Activated gamma-delta T cell treated with Interleukin-2 at 50 U/mL for 16 hours (primary cell): ENCODE data around the gene FBXO42.
"Not testable (repeated sequence)": the region's sequence is repeated elsewhere in the genome, so short reads cannot be mapped to it uniquely, and the experiment has no call there.

Experiments
- DNase-seq: peaks from one replicate; pipeline ENCODE4 v3.0.0-alpha.2; 2020

The FBXO42 gene

DNA sequence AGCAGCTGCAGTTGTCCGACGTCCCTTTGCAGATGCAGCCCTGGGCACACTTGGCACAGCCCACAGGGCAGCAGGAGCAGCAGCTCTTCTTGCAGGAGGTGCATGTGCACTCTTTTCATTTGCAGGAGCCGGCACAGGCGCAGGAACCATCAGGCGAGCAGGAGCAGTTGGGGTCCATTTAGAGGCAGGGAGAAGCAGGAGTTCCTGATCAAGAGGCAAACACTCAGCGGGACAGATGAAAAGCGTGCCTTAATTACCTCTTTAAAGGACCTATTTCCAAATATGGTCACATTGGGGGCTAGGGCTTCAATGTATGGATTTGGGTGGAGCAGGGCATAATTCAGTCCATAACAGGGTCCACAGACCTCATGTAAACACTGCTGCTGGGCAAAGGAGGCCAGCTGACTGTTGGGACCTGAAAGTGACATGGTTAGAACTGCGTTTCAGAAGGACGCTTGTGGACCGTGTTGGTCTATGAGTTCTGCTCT lies 111.0 kb downstream of the FBXO42 start:
- DNase-seq, result no peak

DNA sequence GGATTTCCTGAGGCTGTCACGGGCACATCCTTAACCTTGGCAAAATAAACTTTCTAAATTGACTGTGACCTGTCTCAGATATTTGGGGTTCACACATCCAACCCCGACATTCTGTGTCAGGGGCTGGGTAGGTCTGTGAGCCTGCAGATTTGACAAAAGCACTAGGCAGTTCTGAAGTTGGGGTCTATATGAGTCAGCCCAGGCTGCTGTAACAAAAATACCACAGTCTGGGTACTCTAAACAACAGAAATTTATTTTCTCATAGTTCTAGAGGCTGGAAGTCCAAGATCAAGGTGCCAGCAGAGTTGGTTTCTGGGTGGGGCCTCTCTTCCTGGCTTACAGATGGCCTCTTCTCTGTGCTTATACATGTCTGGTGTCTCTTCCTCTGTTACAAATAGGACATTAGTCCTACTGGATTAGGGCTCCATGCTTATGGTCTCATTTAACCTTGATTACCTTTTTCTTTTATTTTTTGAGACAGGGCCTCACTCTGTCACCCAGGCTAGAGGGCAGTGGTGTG lies 112.2 kb downstream of the FBXO42 start:
- DNase-seq, result no peak

DNA sequence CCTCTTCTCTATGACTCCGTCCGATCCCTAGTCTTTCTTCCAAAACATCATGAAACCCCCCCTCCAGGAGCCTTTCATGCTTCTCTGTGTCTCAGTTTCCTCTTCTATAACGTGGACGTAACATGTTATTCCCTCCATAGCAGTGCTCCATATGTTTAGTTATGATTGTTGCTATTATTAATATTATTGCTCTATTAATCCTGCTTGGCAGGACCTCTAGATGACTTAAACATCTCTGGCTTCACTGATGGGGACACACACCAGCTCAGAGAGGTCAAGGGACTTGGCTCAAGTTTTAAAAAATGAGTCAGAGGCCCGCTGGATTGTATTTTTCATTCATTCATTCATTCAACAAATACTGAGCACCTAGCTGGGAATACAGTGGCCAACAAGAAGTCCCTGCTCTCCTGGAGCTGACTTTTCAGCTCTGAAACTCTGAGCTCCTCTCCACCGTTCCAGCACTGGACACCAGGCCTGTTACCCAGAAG lies 114.9 kb downstream of the FBXO42 start:
- no peak for DNase-seq

DNA sequence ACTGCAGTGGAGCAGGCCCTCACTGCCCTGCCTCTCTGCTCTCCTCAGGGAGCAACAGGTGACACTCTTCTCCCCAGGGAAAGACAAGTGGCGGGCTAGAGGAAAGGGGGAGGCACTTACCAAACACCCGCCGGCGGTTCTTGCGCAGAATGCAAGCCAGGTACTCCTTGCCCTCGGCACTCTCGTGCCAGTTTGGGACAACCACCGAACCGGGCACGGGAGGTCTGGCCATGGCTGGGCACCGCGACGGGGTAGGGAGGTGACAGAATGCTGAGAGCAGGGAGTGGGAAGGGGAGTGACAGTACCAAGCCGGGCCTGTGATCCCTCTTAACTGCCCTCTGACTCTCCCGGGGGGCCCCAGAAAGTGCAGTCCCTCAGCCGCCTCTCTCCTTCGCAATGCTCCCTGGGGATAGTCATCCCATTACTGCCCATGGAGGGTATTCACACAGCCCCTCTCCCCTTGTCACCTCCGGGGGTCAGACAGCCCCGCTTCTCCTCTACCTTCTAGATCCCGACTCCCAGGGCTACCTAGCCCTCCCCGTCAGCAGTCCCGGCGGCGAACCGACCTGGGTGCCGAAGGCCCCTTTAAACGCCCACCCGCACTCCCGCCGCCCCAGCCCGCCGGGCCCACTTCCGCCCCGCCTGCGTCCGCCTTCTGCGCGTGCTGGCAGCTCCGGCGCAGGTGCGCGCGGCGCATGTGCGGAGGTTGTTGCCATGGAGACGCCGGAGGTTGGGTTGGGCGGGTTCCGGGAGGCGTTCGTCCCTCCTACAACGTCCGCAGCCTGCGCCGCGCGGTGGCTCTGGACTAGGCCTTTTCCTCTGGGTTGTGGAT lies 115.6 kb downstream of the FBXO42 start, which contains the start of gene CPLANE2:
TSS of gene CPLANE2 (minus strand) at position 673 of the 832 bp plus-strand sequence. CDS start at position 232, 441 bp downstream.
- DNase-seq, result peak; percentile 95

DNA sequence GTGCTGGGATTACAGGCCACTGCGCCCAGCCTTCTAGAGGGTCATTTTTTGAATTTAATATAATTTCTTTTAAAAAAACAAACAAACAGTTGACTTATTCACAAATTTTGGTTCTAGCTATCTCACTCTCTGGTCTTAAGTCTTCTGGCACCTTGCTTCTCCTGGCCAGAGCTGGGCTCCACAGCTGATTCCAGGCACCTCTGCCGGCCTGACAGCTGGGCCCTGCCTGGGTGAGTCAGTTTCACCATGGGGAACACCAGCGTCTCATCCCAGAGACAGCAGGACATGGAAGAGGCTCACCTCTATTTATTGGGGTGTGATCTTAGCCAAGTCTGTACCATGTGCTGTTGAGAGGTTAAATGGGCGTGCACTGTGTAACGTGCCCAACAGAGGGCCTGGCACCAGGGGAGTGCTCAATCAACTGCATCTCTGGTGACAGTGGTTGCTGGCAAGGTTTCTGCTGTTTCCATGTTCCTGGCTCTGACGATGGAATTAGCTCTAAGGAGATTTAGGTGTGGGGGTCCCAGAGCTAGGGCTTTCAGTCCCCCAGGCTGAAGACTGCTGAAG lies 116.3 kb downstream of the FBXO42 start:
- DNase-seq, result peak; percentile 41

DNA sequence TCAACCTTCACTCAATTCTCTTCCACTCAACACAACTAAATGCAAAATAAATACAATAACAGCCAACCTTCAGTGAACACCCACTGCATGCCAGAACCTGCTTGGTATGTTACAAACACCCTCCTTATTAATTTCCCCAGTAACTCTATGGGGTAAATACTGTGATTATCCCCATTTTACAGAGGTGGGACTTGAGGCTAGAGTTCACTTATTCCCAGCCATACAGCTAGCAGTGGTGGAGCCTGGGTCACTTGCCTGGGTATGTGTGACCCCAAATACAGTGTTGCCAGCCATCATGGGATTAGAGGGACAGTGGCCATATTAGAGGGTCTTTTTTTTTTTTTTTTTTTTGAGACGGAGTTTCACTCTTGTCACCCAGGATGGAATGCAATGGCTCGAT lies 116.9 kb downstream of the FBXO42 start:
- DNase-seq, result no peak

DNA sequence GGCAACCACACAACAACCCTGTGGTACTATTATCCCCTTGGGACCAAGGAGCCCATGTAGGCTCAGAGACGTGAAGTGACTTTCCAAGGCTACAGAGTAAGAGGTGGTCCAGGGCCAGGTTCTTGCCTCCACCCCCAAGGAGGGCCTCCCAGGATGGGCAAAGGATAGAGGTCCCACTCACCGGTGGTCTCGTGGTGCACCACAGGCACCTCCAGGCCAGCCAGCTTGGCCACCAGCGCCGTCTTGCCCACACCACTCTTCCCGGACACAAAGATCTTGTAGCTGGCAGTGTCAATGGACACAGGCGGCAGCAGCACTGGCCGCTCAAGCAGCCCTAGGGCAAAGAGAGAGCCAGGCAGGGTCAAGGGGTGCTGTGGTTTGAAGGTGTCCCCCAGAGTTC lies 118.8 kb downstream of the FBXO42 start:
- no peak for DNase-seq

DNA sequence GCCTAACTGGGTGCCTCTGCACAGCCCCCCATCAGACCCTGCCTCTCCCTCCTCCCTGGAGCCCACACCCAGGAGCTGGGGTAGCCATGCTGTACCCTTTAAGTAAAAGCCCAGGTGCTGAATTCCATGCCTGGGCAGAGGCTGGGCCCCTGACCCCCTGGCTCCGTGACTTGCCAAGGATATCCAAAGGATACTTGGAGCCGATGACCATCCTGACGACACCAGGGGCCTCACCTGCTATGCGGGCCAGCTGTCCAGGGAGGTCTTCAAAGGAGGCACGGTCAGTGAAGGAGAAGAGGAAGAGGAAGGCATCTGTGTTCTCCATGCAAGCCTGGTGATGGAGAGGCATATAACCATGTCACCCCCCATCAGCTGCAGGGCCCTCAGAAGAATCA lies 120.0 kb downstream of the FBXO42 start:
- DNase-seq, result no peak

DNA sequence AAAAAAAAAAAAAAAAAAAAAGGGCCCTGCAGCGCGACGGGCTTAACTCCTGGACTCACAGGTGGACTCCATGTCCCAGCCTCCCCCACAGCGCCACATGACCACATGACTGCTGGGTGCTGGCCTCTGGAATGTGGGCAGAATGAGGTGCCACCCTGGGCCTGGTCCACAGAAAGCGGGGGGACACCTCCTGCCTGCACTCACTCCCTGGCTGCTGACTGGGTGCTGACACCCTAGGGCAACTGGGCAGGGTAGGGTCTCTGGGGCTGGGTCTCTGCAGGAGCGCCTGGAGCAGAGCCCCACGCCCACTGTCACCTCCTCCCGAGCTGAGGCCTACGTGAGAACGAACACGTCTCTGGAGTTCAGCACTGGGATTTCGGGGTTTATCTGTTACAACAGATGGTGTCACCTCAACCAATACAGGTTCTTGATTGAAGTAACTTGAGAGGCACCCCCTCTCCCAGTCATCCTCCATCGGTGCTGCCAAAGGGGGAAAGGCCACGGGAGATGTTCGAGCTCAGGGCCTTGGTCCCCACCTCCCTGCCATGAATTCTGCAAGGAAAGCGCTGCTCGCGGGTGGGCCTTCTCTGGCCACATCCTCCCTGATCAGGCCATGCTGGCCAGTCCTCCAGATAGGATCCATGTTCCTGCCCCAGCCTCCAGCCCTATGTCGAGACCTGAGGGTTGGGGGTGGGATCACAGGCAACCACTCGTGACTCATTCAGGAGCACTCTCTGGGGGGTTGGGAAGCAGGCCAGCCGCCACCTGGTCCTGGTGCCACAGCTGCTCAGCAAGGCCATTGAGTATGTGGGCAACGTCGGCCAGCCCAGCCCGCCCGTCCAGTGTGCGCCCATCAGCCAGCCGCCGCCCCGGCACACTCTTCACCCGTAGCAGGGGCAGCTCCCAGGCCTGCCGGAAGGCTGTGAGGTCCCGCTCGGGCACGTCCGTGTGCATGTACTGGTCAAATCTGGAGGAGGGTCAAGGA lies 120.7 kb downstream of the FBXO42 start:
- DNase-seq, result no peak

DNA sequence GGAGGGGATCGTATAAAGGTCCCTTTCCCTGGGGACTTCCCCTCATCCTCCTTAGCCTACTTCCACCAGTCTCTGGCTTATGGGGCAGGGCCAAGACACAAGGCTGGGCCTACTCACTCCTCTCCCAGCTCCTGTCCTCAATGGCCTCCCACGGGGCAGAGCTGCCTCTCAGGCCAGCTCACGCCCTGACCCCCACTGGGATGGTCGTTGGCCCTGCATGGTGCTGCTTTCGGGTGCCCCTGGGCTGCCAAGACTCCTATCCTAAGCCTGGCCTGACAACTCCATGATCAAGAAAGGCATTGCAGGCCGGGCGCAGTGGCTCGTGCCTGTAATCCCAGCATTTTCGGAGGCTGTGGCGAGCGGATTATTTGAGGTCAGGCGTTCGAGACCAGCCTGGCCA lies 121.5 kb downstream of the FBXO42 start:
- DNase-seq, result no peak

DNA sequence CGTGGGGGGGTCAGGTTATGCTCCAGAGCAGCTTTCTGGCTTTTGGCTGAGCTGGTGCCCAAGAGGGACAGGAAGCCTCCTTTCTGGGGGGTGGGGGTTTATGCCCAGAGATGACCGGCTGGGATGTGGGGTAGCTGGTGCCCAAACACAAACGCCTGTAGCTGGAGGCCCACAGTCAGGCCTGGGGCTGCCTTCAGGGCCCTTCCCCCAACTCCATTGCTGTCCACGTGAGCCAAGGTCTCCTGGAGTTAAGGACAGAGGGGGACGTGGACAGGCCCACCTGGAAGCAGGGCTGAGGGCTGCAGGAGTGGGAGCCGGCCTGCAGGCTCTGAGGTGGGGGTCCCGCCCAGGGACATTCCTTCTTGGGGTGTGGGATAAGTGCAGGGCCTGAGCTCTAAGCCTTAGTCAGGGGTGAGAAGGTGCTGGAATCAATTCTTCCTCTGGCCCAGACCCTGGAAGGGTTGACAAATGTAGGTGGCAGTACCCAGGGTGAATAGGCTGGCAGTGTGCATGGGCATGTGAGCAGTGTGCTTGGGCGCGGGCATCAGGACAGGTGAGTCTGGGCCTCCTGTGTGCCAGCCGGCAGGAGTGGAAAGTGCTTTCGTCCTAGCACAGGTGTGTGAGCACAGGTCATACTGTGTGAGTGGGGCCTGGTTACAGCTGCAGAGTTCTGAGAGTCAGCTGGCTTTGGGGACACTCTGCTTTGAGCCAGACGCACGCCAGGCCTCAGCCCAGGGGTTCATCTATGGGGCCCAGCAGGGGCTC lies 122.1 kb downstream of the FBXO42 start:
- DNase-seq, result no peak

DNA sequence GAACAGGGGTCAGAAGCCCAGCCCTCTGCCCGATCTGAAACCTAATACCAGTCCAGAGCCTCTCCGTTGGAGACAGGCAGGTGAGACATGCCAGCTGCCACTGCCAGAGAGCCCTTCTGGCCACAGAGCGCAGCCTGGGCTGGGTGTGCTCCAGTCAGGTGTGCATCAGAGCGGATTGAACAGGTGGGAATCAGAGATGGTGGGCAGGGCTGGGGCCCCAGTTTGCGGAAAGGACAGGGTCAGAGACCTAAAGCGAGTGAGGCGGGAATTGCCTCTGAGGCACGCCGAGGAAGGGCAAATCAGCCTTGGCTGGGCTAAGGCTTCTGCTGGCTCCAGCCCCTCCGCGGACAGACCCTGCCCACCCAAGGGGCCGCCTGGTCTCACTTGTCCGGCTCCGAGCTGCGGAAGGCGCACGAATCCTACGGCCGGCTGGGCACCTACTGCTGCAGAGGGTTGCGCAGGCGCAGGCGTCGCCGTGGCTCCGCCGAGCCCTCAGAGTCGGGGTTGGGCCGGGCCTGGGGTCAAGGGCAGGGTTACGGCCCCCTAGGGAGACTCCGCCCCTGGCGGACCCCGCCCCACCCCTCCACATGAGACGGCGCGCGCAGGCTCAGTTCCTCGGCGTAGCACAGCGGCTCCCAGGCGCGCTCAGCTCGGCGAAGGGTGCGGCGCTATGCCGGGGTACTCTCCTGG lies 125.6 kb downstream of the FBXO42 start:
- no peak for DNase-seq

DNA sequence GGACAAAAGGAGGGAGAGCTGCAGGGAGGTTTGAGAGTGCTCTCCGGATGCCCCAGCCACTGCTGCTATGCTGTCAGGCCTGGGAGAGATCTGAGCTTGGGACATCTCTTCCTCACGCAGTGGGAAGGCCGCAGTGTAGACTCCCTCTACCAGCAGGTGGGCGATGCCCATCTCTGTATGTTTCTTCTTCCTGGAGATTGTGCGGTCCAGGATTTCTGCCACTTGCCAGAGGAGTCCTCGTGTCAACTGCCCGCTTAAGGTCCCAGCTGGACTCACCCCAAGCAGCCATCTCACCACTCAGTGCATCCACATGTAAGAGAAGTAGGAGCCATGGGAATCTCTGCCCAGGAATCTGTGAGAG lies 126.2 kb downstream of the FBXO42 start:
- DNase-seq, result no peak

DNA sequence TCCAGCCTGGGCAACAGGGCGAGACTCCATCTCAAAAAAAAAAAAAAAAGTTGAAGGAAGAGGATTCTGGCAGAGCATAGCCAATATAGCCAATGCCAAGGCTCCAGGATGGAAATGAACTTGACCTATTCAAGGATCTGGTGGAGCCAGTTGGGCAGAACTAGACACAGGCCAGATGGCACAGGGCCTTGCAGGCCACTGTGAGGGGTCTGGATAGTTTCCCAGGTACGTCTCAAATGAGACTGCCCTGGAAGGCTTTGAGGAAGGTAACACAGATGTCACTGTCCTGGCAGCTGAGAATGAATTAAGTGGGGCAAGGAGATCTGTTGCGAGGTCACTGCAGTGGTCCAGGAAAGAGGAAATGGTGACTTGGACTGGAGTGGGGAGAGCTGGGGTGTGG lies 127.8 kb downstream of the FBXO42 start:
- DNase-seq, result no peak

DNA sequence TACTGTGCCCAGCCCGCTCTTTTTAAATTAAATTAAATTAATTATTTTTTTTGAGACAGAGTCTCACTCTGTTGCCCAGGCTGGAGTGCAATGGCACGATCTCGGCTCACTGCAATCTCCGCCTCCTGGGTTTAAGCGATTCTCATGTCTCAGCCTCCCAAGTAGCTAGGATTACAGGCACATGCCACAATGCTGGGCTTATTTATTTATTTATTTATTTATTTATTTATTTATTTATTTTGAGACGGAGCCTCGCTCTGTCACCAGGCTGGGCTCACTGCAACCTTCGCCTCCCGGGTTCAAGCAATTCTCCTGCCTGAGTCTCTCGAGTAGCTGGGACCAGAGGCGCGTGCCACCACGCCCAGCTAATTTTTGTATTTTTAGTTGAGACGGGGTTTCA lies 129.6 kb downstream of the FBXO42 start:
- not testable (repeated sequence) for DNase-seq

DNA sequence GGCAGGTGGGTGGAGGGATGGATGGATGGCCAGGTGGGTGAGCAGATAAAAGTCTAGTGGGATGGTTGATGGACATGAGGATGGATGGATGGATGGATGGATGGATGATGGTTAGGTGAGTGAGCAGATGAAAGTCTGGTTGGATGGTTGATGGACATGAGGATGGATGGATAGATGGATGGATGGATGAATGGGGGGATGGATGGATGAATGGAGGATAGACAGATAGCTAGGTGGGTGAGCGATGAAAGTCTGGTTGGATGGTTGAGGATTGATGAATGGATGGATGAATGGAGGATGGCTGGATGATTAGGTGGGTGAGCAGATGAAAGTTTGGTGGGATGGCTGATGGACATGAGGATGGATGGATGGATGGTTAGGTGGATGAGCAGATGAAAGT lies 130.8 kb downstream of the FBXO42 start:
- DNase-seq, result no peak

DNA sequence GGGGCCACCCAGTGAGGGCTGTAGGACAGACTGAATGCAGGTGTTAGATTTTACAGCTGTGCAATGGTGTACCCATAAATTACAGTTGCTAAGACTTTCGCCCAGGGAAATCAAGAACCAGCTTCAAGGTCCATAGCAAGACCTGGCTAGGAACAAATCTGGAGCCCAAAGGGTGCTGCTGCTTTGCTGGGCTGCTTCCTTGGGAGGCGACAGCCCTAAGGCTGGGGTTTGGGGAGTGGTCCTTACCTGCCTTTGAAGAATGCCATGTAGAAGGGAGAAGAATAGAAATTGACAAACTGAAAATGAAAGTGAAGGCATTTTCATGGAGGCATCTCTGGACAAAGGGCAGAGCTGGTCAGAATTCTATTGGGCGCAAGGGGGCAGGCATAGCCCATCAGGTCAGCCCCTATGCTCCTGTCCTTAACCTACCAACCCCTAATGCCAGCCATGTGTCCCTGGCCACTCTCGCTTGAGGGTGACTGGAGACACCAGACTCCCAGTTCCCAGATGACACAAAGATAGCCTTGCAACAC lies 132.2 kb downstream of the FBXO42 start:
- DNase-seq, result no peak

DNA sequence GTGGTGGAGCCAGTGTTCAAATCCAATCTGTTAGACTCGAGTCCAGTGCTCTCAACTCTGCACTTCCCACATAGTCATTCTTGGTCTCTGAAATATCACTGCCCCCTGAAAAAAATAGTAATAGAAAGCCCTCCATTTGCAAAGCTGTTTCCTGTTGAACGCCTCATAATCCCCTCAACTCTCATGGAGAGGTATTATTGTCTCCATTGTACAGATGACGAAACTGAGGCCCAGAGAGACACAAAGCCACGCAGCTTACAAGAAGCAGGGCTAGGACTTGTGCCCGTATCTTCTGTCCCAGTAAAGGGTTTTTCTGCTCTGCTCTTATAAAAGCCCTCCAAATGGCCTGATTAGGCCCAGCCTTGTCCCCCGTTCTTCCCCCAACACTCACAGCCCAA lies 133.6 kb downstream of the FBXO42 start:
- DNase-seq, result no peak

DNA sequence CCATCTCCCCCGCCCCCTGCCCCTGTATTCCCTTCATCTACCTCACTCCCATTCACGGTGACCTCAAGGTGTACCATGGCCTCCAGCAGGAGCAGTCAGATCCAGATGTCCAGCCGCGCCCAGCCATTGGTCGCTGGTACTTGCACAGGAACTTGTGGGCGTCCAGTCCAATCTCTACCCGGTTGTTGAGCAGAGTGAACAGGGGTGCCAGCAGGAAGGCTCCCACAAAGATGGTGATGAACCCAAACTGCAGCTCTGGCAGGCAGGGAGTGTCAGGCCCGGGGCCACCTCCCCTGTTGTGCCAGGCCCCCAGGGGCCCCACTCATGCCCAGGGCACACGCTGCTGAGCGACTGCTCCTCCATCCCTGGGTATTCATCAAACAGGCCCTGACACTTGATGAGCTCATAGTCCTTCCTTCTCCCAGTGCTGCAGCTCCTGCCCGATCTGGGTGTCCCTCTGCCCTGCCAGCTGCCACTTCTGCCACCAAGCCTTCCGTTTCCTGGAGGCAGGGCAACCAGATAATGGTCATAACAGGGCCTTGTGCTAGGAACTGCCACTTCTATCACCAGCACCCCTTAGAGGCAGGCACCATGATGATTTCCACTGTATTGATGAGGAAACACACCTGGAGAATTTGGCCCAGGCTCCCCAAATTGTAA lies 134.1 kb downstream of the FBXO42 start:
- DNase-seq, result no peak

DNA sequence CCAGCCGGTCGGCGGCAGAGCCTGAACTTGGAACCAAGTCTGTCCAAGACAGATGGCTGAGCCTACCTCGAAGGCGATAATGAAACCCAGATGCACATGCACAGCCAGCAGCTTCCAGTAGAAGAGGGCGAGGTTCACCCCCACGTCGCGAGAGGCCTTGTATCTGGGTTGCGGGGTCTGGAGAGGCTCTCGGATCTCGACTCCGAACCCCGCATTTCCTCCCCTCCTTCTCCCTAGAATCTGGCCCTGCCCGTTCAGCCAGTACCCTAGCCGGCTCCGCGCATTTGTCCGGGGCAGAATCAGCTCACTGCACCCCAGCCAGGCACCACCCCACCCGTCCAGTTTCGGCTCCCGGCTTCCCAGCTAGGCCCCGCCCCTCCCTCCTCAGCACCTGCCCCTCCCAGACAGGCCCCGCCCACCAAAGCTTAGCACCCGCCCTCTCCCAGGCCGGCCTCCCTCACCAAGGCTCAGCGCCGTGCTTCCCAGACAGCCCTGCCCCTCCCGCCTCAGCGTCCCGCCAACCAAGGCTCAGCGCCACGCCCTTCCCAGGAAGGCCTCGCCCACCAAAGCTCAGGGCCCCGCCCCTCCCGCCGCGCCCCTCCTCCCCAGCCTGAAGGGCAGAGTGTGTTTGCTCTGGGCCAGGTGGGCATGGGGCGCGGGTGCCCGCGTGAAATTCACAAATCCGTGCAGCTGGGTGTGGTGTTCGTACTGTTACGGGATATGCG lies 135.1 kb downstream of the FBXO42 start:
- peak; percentile 88 for DNase-seq
